ENCODE results near the gene GALNT4.

- no peak for TF ChIP-seq POLR2A (IDR thresholded peaks at IDR 0.05)
- TF ChIP-seq CTCF (IDR thresholded peaks at IDR 0.05), result no peak
Observed at GRCh38 chr12:89513544-89513943, 11.1 kb downstream of the GALNT4 start.

Data from heart left ventricle (tissue), 13 donors.